ENCODE measurements around the gene VPS9D1.
A peak's percentile ranks its signal among the peaks of the same experiment; 100 is the strongest.
"Not testable (repeated sequence)": the region's sequence is repeated elsewhere in the genome, so short reads cannot be mapped to it uniquely, and the experiment has no call there.

VPS9D1 gene

GRCh38 chr16:89709716-89710432 lies 10.8 kb downstream of the VPS9D1 start:
- DNase-seq (ENCODE audit: low spot score) = no peak

DNA sequence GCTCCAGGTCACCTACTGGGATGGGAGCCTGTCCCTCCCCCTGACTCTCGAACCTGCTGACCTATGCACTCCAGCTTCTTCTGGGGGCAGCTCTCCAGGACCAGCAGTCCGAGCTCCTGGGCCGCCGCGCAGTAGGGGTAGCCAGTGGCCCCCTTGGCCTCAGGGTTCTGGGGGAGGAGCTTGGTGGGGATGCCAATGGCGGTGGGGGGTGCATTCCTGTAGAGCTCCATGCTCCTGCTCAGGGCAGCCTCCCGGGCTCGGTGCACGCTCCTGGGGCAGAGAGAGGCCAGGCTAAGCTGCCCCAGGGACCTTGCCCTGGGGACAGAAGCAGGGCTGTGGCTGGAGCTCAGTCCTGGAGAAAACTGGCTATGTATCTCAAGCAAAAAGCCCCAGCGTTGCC lies 11.5 kb downstream of the VPS9D1 start:
- no peak for DNase-seq (ENCODE audit: low spot score)

GRCh38 chr16:89708481-89708931 lies 12.2 kb downstream of the VPS9D1 start:
- no peak for DNase-seq (ENCODE audit: low spot score)

GRCh38 chr16:89707695-89708094 lies 13.0 kb downstream of the VPS9D1 start:
- no peak for DNase-seq (ENCODE audit: low spot score)

- no peak for DNase-seq (ENCODE audit: low spot score)
Measured at GRCh38 chr16:89706518-89707260, 14.0 kb downstream of the VPS9D1 start.

DNA sequence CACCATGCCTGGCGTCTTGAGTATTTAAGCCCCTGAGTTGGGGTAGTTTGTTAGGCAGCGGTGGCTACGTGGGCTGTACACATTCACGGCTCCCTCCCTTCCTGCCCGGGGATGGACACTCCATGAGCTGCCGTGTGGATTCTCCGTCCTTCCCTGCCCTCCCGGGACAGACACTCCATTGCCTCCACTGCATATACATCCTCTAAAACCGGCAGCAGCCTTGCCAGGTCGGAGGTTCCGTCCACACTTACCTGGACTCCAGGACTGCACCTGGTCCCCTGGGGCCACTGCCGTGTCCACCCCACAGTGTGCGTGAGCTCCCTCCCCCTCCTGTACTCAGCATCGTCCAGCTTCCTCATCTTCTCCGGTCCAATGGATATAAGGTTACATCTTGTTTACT lies 15.7 kb downstream of the VPS9D1 start:
- no peak for DNase-seq (ENCODE audit: low spot score)

DNA sequence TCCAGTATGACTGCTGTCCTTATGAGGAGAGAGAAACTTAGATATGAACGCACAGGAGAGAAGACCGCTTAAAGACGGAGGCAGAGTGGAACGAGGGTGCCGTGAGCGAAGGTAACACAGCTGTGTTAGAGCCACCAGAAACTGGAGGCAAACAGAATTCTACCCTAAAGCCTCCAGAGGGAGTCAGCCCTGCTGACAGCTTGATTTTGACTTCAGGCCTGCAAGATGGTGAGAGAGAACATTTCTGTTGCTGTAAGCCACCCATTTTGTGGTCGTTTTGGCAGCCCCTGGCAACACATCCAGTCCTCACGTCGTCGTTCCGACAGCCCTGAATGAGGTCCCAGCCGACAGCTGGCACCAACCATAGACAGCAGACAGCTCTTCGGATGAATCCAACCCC lies 16.4 kb downstream of the VPS9D1 start:
- DNase-seq (ENCODE audit: low spot score) = no peak

GRCh38 chr16:89701425-89702406 lies 19.0 kb downstream of the VPS9D1 start, which contains the start of gene SPATA2L:
Gene SPATA2L (minus strand): TSS chr16:89701705. CDS start chr16:89701232, 473 bp downstream.
- DNase-seq (ENCODE audit: low spot score) = peak; percentile 92

DNA sequence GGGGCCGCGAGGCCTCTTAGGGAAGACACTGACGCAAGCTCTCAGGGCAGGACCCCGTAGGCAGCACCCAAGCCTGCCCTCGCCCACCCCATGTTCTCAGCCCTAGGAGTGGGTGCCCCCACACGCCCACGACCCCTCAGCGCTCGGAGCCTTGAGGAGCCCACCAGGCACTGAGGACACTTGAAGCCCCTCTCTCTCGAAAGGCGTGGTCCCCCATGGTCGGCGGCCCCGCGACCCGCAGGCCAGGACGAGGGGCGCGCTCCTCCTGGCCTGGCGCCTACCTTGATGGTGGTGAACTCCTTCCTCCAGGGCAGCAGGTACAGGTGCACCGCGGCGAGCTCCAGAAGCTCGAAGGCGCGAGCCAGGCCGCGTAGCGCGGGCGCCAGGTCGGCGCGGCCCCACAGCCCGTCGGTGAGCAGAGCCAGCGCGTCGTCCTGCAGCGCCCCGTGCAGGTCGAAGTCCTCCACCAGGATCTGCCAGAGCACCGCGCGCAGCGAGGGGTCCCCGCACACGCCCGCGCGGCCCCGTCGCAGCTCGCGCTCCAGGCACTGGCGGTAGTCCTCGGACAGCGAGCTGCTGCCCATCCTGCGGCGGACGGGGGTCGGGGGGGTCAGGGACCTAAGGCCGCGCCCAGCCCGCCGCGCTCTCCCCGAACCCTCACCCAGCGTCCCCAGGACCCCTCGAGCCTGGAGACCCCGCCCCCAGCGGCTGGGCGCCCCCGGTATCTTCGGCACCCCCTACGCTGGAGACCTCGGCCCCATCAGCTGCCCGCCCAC lies 19.9 kb downstream of the VPS9D1 start:
- peak; percentile 27 for DNase-seq (ENCODE audit: low spot score)

DNA sequence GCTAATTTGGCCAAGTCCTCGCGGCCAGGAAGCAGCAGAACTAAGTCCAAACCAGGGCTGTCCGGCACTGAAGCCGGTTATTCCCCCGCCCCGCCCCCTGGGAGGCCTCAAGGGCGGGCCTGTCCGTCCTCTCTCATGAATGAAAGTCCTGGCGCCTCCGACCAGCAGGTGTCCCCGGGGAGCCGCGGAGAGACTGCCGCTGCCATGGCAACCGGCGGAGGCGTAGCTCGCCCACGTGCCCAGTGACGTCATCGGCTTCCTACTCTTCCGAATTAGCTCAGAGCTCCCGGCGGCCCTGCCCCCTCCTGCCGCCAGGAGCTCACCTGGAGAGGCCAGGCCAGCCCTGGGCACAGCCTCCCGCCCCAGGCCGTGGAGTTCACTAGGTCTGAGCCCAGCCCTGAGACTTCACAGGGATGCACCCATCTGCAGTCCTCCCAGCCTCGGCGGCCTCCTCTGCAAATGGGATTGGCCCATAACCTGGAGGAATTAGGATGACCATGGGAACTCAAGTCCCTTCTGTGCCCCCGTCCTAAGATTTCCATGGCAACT lies 20.5 kb downstream of the VPS9D1 start:
- DNase-seq (ENCODE audit: low spot score) = peak; percentile 98

GRCh38 chr16:89699629-89700099 lies 21.0 kb downstream of the VPS9D1 start:
- not testable (repeated sequence) for DNase-seq (ENCODE audit: low spot score)

DNA sequence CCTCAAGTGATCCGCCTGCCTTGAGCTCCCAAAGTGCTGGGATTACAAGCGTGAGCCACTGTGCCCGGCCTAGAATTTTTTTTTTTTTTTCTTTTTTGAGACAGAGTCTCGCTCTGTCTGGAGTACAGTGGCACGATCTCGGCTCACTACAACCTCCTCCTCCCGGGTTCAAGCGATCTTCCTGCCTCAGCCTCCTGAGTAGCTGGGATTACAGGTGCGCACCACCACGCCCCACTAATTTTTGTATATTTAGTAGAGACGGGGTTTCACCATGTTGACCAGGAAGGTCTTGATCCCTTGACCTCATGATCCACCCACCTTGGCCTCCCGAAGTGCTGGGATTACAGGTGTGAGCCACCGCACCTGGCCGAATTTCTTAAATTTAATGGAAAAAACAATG lies 22.0 kb downstream of the VPS9D1 start:
- not testable (repeated sequence) for DNase-seq (ENCODE audit: low spot score)

DNA sequence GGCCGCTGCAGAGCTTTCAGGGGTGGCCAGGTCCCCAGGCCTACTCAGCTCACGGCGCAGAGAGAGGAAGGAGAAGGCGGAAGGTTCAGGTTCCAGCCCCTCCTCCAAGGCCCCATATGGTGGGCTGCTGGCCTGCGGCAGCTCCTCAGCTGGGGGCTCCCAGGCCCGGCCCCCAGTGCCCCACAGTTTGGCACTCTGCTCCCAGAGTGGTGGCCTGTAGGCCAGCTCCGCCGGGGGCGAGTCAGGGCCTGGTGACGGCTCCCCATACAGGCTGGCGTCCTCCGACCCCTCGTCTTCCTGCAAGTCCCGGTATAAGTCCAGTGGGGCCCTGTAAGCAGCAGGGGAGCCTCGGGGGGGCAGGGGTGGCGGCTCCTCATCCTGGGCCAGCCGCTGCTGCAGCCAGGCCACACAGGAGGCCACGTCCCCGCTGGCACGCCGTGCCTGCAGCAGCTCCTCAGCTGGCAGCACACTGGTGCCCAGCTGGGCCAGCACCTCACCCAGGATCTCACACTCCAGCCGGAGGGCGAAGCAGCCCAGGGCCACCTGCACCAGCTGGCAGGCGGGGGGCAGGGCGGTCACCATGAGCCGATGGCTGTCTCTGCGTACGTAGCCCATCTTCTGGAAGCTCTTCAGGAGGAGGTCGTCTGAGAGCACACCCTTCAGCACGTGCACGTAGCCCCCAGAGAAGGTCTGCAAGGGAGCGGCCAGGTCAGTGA lies 22.9 kb downstream of the VPS9D1 start:
- no peak for DNase-seq (ENCODE audit: low spot score)

DNA sequence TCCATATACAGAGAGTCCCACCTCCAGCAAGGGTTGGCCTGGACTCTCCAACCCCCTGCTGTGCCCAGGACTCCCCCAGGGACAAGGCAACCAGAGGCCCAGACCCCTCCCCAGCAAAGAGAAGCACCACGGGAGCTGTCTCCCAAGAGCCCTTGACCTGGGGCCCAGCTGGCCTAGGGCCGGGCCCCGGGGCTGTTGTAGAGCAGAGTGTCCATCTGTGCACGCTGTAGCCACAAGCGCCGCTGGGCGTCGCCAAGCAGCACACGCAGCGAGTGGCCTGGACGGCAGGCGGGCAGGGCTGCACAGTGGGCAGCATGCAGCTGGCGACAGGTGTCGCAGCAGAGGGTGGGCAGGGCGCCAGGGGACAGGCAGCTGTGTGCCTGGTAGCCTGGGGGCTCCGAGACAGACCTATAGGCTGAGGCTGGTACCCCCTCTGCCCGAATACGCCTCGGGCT lies 23.5 kb downstream of the VPS9D1 start:
- DNase-seq (ENCODE audit: low spot score) = no peak

GRCh38 chr16:89696670-89697128 lies 24.0 kb downstream of the VPS9D1 start:
- no peak for DNase-seq (ENCODE audit: low spot score)

DNA sequence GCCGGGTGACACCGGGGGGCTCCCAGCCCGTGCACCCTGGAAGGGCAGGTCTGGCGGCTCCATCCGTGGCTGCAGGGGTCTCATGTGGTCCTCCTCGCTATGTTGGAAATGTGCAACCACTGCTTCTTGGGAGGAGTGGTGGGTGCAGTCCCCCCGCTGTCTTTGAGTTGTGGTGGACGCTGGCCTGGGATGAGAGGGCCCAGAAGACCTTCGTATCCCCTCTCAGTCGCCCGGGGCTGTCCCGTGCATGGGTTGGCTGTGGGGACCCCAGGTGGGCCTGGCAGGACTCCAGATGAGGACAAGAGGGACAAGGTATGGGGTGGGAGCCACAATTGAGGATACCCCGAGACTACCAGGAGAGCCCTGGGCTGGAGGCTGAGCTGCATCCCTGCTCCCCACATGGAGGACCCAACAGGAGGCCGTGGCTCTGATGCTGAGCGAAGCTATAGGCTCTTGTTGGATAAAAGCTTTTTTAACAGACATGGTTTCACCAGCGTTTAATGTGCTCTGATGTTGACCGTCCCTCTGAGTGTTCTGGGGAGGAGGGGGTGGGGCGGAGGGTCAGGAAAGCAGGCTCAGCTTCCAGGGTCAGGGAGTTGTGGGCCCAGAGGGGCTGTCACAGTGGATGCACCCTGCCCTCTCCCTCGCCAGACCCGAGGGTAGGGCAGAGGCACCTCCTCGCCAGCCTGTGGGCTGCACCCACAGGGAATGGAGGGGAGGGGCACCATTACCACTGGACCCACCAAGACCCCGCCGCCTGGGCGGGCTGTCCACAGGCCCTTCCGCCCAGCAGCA lies 24.6 kb downstream of the VPS9D1 start:
- DNase-seq (ENCODE audit: low spot score) = no peak

GRCh38 chr16:89695086-89695874 lies 25.4 kb downstream of the VPS9D1 start:
- no peak for DNase-seq (ENCODE audit: low spot score)

- DNase-seq (ENCODE audit: low spot score) = not testable (repeated sequence)
Measured at GRCh38 chr16:89694784-89695085, 26.0 kb downstream of the VPS9D1 start.

All from AG08395 (cell line).